Activated CD4-positive, alpha-beta T cell treated with anti-CD3 and anti-CD28 coated beads, Interleukin-2, amount 50 U/mL, for 4 hours (primary cell): ENCODE data around the gene LRRC28.

Source experiments
- DNase-seq, 2 experiments: peaks; one replicate each; pipeline ENCODE4 v3.0.0-alpha.2; 2020

Gene LRRC28

GRCh38 chr15:99438691-99439523 is 187.6 kb downstream of the LRRC28 start:
- DNase-seq = no peak

DNA sequence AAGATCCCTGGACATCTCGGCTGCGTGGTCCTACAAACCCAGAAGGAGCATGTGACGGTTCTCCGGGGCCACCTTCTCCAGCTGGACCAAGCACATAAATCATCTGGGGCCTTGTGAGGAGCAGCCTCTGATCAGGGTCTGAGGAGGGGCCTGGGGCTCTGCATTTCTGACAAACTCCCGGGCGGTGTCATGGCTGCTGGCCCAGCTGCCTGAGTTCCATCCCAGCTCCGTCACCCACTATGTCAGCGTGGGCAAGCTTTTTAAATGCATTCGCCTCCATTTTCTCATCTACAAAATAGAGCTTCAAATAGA is 188.2 kb downstream of the LRRC28 start:
- no peak for DNase-seq

- no peak for DNase-seq
Measured at GRCh38 chr15:99440029-99440428, 188.7 kb downstream of the LRRC28 start.
